Measurements from ENCODE around the gene PDE10A. TPM values are rescaled to one million over a fixed set of nuclear protein-coding genes. Genes with fewer than 3 reads are reported as not detected.

PDE10A gene
- not detected for total RNA-seq

DNA sequence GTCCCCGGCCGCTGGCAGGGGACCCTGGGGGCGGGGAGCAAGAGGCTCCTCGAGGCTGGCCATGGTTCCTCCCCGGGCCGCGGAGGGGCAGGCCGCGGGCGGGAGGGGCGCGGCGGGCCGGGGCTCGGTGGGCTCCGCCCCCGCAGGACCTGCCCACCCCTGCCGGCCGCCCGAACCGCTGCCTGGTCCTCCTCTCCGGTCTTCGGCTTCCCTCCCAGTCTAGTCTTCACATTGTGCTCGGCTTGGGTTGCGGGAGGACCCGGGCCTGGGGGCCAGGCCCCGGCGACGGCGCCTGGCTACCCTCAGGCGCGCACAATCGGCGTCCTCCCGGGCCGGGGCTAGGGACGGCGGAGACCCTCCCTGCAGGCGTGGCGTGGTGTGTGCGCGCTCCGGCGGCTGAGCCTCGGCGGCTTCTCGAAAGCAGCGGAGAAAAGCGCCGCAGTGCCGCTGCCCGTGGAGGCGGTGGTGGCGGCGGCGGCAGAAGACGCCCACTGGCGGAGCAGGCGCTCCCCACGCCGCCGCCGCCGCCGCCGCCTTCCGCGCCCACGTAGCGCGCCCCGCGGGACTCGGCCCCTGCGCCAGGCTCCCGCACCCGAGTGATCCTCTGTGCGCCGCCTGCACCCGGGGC, at the start of gene PDE10A:
TSS of gene PDE10A (minus strand) at position 493 of the 628 bp plus-strand sequence. CDS start at position 63, 430 bp downstream.
- Mint-ChIP-seq H3K9me3 (no peaks in the 10 kb centered on the region), H3K36me3 (peaks cover 4% of the 10 kb centered on the region), H3K27me3 (peaks cover 31 to 53% of the 10 kb centered on the region in 2 donors), H3K4me3 (peak within 1 kb of the TSS; percentile 7), H3K27ac (no peak within 1 kb of the TSS), H3K4me1 (ENCODE audit: low read depth in 2 of 2) (peaks cover 0 to 3% of the 10 kb centered on the region in 2 donors)
- ATAC-seq (no peak), DNase-seq (ENCODE audit: low spot score) (no peak)

DNA sequence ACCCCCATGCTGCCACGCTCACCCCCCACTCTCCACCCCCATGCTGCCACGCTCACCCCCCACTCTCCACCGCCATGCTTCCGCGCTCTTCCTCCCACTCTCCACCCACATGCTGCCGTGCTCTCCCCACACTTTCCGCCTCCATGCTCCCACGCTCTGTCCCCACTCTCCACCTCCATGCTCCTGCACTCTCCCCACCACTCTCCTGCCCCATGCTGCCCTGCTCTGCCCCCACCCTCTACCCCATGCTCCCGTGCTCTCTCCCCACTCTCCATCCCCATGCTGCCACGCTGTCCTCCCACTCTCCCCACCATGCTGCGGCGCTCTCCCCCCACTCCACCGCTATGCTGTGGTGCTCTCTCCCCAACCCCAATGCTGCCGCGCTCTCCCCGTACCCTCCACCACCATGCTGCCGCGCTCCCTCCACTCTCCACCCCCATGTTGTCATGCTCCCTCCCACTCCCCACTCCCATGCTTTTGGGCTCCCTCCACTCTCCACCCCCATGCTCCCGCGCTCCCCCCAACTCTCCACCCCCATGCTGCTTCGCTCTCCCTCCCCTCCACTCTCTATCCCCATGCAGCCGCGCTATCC, 46.0 kb upstream of the PDE10A start:
- ATAC-seq (no peak), DNase-seq (ENCODE audit: low spot score) (no peak)
- Mint-ChIP-seq H3K4me1 (ENCODE audit: low read depth in 2 of 2) (no peaks in the 10 kb centered on the region), H3K4me3 (no peak overlapping the region), H3K36me3 (no peaks in the 10 kb centered on the region), H3K27ac (no peak overlapping the region), H3K9me3 (peaks cover 2% of the 10 kb centered on the region), H3K27me3 (peaks cover 0 to 6% of the 10 kb centered on the region in 2 donors)

DNA sequence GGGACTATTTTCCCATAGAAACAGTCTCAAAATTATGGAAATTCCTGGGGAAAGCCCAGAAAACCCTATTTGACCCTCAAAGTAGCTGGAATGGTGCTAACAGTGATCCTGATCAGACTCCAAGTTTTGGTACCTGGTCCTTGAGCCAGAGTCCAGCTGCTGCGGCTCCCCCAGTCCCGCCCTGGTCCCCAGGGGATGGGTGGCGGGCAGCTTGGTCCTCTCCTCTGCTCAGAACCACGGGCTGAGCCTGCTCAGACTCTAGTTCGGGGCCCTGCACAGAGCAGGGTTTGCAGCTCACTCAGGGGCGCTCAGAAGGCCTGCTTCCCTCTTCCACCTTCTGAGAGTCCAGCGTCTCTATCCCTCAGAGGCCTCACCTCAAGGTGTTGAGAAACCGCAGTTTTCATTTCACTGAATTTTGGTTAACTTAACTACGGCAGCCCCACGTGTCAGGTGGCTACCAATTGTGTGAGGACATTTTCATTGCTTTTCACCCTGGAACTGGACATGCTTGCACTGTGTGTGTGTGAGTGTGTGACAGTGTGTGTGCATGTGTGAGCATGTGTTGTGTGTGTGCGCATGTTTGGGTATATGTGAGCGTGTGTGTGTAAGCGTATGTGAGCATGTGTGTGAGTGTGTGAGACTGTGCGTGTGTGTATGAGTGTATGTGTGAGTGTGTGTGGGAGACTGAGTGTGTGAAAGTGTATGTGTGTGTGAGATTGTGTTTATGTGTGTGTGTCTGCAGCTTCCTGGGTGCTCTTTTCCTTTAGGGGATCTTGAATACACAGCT, 44.2 kb upstream of the PDE10A start:
- Mint-ChIP-seq H3K9me3 (peaks cover 2% of the 10 kb centered on the region), H3K4me3 (no peak overlapping the region), H3K36me3 (no peaks in the 10 kb centered on the region), H3K27me3 (no peaks in the 10 kb centered on the region), H3K4me1 (ENCODE audit: low read depth in 2 of 2) (no peaks in the 10 kb centered on the region), H3K27ac (no peak overlapping the region)
- ATAC-seq, result peak; percentile 25
- no peak for DNase-seq (ENCODE audit: low spot score)

DNA sequence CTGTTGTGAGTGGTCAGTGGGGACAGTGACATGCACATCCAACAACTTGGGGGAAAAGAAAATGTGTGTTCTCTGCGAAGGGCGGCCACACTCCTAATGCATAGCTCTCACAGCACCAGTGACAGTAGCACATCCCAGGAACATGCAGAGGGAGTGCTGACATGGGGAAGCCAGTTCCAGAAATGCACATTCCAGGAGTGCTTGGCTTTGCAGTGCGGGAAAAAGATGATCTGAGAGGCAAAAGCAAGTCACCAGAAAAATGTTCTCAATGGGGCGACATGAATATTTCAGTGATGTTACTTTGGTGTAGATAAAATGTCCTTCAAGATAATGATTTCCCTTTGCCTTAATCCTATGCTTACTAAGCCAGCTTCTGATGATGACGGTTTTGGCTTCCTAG, 42.9 kb upstream of the PDE10A start:
- H3K9me3 Mint-ChIP-seq, result peaks cover 8% of the 10 kb centered on the region
- no peak for DNase-seq (ENCODE audit: low spot score)
- no peaks in the 10 kb centered on the region for H3K27me3 Mint-ChIP-seq
- H3K4me3 Mint-ChIP-seq, result no peak overlapping the region
- H3K4me1 Mint-ChIP-seq (ENCODE audit: low read depth in 2 of 2), result no peaks in the 10 kb centered on the region
- H3K27ac Mint-ChIP-seq, result no peak overlapping the region
- no peak for ATAC-seq
- no peaks in the 10 kb centered on the region for H3K36me3 Mint-ChIP-seq

DNA sequence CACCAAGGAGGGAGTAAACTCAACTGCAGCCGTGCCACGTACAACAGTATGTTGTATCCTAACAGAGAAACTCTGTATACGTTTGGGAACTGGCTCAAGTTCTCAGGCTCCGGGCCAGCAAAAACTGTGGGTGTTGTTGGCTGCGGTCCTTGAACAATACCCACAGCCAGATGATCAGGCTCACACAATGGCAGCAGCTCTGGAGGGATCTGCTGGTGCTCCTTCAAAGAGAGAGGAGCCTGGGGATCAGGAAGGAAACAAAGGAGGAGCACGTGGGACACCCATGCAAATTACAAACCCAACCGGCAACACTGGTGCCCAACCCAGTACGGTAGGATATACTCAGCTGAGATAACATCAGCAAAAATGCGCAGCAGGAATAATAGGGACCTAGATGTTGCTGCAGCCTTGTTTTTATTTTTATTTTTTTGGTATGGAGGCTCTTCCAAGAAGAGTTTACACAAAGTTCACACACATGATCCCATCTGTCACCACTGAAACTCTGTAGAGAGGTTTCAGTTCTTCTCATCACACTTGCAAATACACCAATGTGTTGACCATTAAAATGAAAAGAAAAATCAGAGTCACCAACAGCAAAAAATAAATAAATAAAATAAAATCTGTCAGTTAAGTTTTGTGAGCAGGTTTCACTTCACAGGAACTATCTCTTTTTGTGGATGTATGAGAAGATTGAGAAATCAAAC, 41.2 kb upstream of the PDE10A start:
- H3K36me3 Mint-ChIP-seq, result no peaks in the 10 kb centered on the region
- DNase-seq (ENCODE audit: low spot score), result no peak
- no peak for ATAC-seq
- no peak overlapping the region for H3K27ac Mint-ChIP-seq
- no peaks in the 10 kb centered on the region for H3K4me1 Mint-ChIP-seq (ENCODE audit: low read depth in 2 of 2)
- H3K4me3 Mint-ChIP-seq, result no peak overlapping the region
- H3K27me3 Mint-ChIP-seq, result peaks cover 1 to 13% of the 10 kb centered on the region in 2 donors
- H3K9me3 Mint-ChIP-seq, result peaks cover 5% of the 10 kb centered on the region

DNA sequence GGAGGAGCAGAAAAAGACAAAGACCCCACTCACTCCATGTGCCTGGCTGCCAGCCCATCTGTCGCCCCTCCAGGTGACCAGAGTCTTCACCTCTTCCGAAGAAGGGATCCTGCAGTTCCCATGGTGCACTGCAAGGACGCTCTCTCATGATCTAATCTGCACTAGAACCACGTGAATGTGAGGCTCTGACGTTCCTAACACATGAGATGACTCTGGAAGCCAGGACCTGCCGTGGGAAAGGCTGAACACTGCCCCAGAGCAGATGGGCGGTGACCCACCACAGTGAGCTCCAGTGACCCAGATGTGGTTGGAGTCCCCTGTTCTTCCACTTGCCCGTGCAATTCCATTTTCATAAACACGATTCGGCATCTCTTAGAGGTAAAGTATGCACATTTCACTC, 39.6 kb upstream of the PDE10A start:
- Mint-ChIP-seq H3K4me1 (ENCODE audit: low read depth in 2 of 2) (no peaks in the 10 kb centered on the region), H3K9me3 (peaks cover 8% of the 10 kb centered on the region), H3K36me3 (peaks cover 4% of the 10 kb centered on the region), H3K27me3 (peaks cover 3 to 17% of the 10 kb centered on the region in 2 donors), H3K4me3 (no peak overlapping the region), H3K27ac (no peak overlapping the region)
- no peak for ATAC-seq
- DNase-seq (ENCODE audit: low spot score), result no peak

DNA sequence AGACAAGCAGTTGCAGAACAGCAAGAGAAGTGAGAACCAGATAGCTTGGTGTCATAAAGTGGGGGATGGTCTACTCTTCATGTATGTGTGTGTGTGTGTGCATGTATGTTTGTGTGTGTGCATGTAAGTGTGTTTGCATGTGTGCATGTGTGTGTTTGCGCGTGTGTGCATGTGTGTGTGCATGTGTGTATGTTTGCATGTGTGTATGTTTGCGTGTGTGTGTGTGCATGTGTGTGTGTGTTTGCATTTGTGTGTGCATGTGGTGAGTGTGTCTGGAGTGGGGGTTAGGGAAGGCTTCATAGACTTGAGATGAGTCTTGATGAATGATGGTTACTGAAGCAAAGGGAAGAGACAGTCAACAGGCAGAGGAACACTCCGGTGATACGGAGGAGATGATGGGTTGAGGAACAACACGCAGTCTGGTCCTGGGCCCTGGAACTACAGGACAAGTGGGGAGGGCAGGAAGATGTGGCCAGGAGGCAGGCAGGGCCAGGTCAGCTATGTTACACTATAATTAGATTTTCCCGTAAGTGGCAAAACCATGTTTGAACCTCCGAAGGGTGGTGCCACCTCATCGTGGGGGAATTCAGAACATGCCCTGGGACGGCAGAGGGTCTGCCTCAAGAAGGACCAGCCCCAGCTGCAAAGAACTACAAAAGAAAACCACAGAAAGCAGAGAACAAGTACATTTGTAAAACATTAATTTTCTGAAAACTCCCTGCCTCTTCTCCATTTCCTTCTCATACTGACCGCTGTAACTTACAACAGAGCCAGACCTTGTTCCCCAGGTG, 38.7 kb upstream of the PDE10A start:
- Mint-ChIP-seq H3K27me3 (peaks cover 3 to 20% of the 10 kb centered on the region in 2 donors), H3K27ac (no peak overlapping the region), H3K9me3 (peaks cover 8% of the 10 kb centered on the region), H3K36me3 (peaks cover 4% of the 10 kb centered on the region), H3K4me1 (ENCODE audit: low read depth in 2 of 2) (no peaks in the 10 kb centered on the region), H3K4me3 (no peak overlapping the region)
- ATAC-seq, result no peak
- no peak for DNase-seq (ENCODE audit: low spot score)

DNA sequence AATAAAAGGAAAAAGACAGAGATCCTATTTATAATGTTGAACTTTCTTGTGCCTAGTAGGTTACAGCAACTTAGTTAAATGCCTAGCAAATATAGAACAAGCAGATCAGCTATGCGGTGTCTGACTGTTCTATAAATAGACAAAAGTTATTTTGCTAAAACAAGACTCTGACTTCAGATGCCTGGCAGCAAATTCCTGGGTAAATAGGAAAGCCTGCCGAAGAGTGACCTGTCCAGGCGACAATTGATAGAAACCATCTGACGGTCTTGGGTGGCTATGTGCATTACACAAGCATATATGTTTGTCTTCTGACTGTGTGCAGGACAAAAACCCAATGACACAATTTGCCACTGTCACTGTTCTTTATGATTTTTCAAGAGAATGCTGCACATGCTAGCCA, 38.0 kb upstream of the PDE10A start:
- H3K36me3 Mint-ChIP-seq, result peaks cover 4% of the 10 kb centered on the region
- peaks cover 8% of the 10 kb centered on the region for H3K9me3 Mint-ChIP-seq
- no peak overlapping the region for H3K27ac Mint-ChIP-seq
- ATAC-seq (no peak), DNase-seq (ENCODE audit: low spot score) (no peak)
- H3K4me1 Mint-ChIP-seq (ENCODE audit: low read depth in 2 of 2), result no peaks in the 10 kb centered on the region
- peaks cover 3 to 25% of the 10 kb centered on the region in 2 donors for H3K27me3 Mint-ChIP-seq
- H3K4me3 Mint-ChIP-seq, result no peak overlapping the region

DNA sequence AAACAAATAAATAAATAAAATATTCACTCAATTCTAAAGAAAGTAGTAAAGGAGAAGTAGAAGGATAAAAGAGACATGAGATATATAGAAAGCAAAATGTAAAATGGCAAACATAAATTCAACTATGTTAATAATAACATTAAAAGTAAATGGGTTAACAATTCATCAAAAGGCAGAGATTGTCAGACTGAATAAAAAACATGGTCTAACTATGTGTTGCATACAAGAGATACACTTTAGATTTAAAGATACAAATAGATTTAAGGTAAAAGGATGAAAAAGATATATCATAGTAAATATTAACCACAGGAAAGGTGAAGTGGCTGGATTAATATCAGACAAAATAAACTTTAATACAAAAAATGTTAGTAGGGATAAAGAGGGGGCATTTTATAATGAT, 35.8 kb upstream of the PDE10A start:
- Mint-ChIP-seq H3K27ac (no peak overlapping the region), H3K4me1 (ENCODE audit: low read depth in 2 of 2) (no peaks in the 10 kb centered on the region), H3K36me3 (peaks cover 4% of the 10 kb centered on the region), H3K27me3 (peaks cover 3 to 25% of the 10 kb centered on the region in 2 donors), H3K4me3 (no peak overlapping the region), H3K9me3 (peaks cover 8% of the 10 kb centered on the region)
- DNase-seq (ENCODE audit: low spot score) (no peak), ATAC-seq (no peak)

DNA sequence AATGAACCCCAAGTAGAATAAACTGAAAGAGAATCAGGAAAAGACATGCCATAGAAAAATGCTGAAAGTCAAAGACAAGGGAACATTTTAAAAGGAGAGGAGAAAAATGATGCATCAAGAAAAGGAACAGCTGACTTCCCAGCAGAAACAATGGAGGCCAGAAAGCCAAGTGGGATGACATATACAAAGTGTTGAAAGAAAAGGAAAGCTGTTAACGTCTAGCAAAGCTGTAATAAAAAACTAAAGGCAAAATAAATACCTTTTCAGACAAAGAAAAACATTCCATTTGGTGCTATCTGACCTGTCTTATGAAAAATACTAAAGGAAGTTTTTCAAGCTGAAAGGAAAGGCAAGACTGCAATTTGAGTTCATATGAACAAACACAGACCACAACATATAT, 34.1 kb upstream of the PDE10A start:
- Mint-ChIP-seq H3K27ac (no peak overlapping the region), H3K4me1 (ENCODE audit: low read depth in 2 of 2) (no peaks in the 10 kb centered on the region), H3K27me3 (peaks cover 3 to 25% of the 10 kb centered on the region in 2 donors), H3K36me3 (peaks cover 4% of the 10 kb centered on the region), H3K9me3 (peaks cover 8% of the 10 kb centered on the region), H3K4me3 (no peak overlapping the region)
- ATAC-seq (no peak), DNase-seq (ENCODE audit: low spot score) (no peak)

DNA sequence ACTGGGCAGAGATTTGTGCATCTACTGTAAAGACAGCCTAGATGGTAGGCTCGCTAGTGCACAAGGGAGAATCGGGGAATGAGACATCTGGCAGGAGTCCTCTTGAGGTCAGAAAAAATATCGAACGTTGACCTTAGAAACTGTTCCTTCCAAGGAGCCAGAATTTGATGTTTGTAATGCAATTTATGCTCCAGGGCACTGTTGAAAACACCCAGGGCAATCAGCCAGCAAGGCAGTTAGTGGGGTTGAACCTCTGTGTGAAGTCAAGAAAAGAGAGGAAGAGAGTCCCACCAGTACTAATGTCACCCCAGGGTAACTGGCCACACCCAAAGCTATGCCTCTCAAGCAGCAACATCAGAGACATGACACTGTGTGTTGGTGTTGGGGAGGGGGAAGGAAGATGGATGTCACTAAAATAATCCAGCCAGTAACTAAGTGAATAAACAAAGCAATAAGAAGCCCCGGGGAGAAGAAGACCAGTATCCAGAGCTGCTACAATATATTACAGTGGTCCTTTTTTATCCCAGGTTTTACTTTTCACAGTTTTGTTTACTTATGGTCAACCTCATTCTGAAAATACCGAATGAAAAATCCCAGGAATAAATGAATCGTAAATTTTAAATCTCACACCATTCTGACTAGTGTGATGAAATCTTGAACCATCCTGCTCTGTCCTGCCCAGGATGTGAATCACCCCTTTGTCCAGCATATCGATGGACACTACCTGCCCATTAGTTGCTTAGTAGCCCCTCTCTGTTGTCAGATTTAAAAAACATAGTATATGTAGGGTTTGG, 32.9 kb upstream of the PDE10A start:
- no peak for ATAC-seq
- peaks cover 3% of the 10 kb centered on the region for H3K9me3 Mint-ChIP-seq
- H3K4me3 Mint-ChIP-seq, result no peak overlapping the region
- H3K36me3 Mint-ChIP-seq, result peaks cover 4% of the 10 kb centered on the region
- peaks cover 3 to 25% of the 10 kb centered on the region in 2 donors for H3K27me3 Mint-ChIP-seq
- DNase-seq (ENCODE audit: low spot score), result no peak
- no peak overlapping the region for H3K27ac Mint-ChIP-seq
- H3K4me1 Mint-ChIP-seq (ENCODE audit: low read depth in 2 of 2), result no peaks in the 10 kb centered on the region

DNA sequence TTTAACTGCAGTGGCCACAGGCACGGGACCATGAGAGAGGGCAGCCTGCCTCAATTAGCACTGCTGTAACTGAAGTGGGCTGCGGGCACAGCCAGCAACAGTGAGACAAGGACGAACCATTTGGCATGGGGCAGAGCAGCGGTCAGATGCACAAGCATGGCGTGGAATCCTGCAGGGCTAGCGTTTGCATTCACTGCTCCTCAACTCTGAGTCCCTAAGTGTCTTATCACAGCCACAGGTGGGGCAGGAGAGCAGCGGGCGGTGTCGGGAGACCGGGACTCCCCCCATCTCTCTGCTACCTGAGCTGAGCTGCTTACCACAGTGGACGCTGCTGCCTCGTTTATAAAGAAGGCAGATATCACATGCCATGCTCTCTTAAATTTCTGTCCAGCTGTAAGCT, 31.3 kb upstream of the PDE10A start:
- no peak for ATAC-seq
- Mint-ChIP-seq H3K9me3 (peaks cover 9% of the 10 kb centered on the region), H3K27me3 (peaks cover 8 to 13% of the 10 kb centered on the region in 2 donors), H3K27ac (no peak overlapping the region), H3K4me3 (no peak overlapping the region), H3K4me1 (ENCODE audit: low read depth in 2 of 2) (no peaks in the 10 kb centered on the region), H3K36me3 (peaks cover 4% of the 10 kb centered on the region)
- no peak for DNase-seq (ENCODE audit: low spot score)
